Stimulated activated naive CD8-positive, alpha-beta T cell treated with anti-CD3 and anti-CD28 coated beads, Interleukin-15, amount 100 ng/mL, for 72 hours (primary cell): ENCODE data around the gene GPD1L.
"Not testable (repeated sequence)": the region's sequence is repeated elsewhere in the genome, so short reads cannot be mapped to it uniquely, and the experiment has no call there.

ENCODE experiments used
- ATAC-seq: fragments of 150-1000 bp; cut with Tn5 transposase; 2 replicates; pipeline ENCODE4 v1.10.0; 2021; ENCODE audit warnings: mild to moderate bottlenecking, moderate library complexity
- DNase-seq, 2 donors: peaks; one replicate each; pipeline ENCODE4 v3.0.0; 2021 to 2022
- H3K27ac Mint-ChIP-seq, 2 donors: one replicate each; pipeline ENCODE4 v1.8.0; 2022; ENCODE audit warnings: mild to moderate bottlenecking in 2 of 2, mixed read lengths in 2 of 2, moderate library complexity in 2 of 2
- H3K27me3 Mint-ChIP-seq: one replicate; pipeline ENCODE4 v1.8.0; 2022; ENCODE audit warnings: mixed read lengths
- H3K4me1 Mint-ChIP-seq: one replicate; pipeline ENCODE4 v1.8.0; 2022; ENCODE audit warnings: mild to moderate bottlenecking, mixed read lengths
- H3K4me3 Mint-ChIP-seq, 2 donors: one replicate each; pipeline ENCODE4 v1.8.0; 2022; ENCODE audit warnings: mild to moderate bottlenecking in 2 of 2, mixed read lengths in 2 of 2, moderate library complexity in 1 of 2
- H3K9me3 Mint-ChIP-seq, 2 donors: one replicate each; pipeline ENCODE4 v1.8.0; 2022; ENCODE audit warnings: mixed read lengths in 2 of 2

GPD1L gene

DNA sequence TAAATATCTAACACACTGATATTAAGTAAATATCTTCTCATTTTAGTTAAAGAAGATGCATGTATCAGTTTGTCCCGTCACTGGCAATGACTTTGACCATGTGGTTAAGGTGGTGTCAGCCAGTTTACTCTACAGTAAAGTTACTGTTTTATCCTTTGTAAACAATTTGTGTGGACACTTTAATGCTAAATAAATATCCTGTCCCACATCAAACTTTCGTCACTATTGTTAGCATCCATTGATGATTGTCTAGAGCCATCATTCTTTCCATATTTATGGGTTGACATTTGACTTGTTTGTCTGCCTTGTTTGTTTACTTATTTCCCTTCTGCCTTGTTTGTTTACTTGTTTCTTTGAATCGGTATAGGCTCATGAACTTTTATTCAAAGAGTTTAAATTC is 11.0 kb upstream of the GPD1L start:
- Mint-ChIP-seq H3K4me3 (no peak overlapping the region), H3K27me3 (peaks cover 30% of the 10 kb centered on the region), H3K4me1 (peaks cover 25% of the 10 kb centered on the region), H3K27ac (no peak overlapping the region), H3K9me3 (no peaks in the 10 kb centered on the region)
- DNase-seq, result no peak
- no peak for ATAC-seq

DNA sequence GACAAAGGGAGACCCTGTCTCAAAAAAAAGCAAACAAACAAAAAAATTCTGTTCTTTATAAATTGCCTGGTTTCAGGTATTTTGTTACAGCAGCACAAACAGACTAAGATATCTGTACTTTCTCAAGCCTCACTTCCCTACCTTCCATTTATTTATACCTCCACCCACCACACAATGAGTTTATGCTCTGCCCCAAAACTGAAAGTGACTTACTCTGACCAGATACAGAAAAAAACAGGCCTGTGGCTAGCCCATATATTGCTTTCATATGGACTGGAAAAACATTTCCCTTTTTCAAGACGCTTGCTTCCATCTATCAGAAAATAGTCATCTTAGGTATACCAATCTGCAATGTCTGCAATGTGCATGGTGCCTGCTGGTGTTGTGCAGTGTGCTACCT is 8.7 kb upstream of the GPD1L start:
- no peak overlapping the region for H3K4me3 Mint-ChIP-seq
- peaks cover 10 to 12% of the 10 kb centered on the region in 2 donors for H3K9me3 Mint-ChIP-seq
- ATAC-seq (peak; percentile 71), DNase-seq (no peak)
- peaks cover 25% of the 10 kb centered on the region for H3K27me3 Mint-ChIP-seq
- no peak overlapping the region for H3K27ac Mint-ChIP-seq
- peaks cover 7% of the 10 kb centered on the region for H3K4me1 Mint-ChIP-seq

DNA sequence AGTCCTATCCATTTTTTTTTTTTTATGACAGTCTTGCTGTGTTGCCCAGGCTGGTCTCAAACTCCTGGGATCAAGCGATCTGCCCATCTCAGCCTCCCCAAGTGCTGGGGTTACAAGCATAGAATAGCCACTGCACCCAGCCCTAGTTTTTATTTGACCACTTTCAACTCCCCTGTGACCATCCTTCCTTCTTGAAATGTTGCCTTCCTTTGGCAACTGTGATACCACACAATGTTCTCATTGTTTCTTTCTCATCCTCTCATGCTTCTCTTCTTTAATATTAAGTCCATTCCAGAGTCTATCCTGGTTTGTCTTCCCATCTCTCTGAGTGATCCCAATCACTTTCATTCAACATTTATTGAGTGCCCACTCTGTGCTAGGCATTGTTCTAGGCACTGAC is 7.9 kb upstream of the GPD1L start:
- peaks cover 10 to 12% of the 10 kb centered on the region in 2 donors for H3K9me3 Mint-ChIP-seq
- no peak overlapping the region for H3K4me3 Mint-ChIP-seq
- peak overlapping the region in 1 of 2 donors; percentile 3 for H3K27ac Mint-ChIP-seq
- DNase-seq, result no peak
- H3K27me3 Mint-ChIP-seq, result peaks cover 18% of the 10 kb centered on the region
- peaks cover 6% of the 10 kb centered on the region for H3K4me1 Mint-ChIP-seq
- no peak for ATAC-seq

DNA sequence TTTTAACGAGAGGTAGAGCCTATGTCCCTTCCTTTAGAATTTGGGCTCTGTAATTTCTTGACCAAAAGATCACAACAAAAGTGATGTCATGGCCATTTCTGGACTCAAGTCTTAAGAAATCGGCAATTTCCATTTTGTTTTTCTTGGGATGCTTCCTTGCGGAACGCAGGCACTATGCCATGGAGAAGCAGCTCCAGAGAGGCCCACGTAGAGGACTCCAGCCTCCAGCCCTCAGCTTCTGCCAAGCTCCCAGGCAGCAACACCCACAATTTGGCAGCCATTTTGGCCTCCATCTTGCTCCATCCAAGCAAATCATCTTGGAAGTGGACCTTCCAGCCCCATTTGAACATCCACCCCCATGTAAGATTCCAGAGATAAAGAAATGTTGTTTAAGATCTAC is 6.0 kb upstream of the GPD1L start:
- DNase-seq (no peak), ATAC-seq (no peak)
- H3K27ac Mint-ChIP-seq, result no peak overlapping the region
- H3K9me3 Mint-ChIP-seq, result peaks cover 12 to 14% of the 10 kb centered on the region in 2 donors
- no peak overlapping the region for H3K4me3 Mint-ChIP-seq
- peaks cover 12% of the 10 kb centered on the region for H3K4me1 Mint-ChIP-seq
- peaks cover 7% of the 10 kb centered on the region for H3K27me3 Mint-ChIP-seq

DNA sequence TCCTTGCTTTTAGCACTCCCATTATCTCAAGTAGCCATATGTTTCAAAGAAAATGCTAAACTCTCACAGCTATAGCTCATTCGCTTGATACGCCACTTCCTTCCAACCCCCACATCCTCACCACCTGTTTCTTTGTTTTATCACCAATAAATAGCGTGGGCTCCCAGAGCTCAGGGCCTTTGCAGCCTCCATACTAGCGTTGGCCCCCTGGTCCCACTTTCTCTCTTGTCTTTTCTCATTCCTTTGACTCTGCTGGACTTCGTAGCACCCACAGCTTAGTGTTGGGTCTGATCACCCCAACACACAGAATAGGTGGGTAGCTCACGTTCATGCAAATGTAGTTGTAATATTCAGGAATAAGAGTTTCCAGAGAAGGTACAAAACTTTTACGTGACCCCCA is 4.1 kb upstream of the GPD1L start:
- DNase-seq (no peak), ATAC-seq (no peak)
- Mint-ChIP-seq H3K27ac (no peak overlapping the region), H3K9me3 (peaks cover 12 to 14% of the 10 kb centered on the region in 2 donors), H3K4me3 (no peak overlapping the region), H3K4me1 (peaks cover 25% of the 10 kb centered on the region), H3K27me3 (peaks cover 7% of the 10 kb centered on the region)

DNA sequence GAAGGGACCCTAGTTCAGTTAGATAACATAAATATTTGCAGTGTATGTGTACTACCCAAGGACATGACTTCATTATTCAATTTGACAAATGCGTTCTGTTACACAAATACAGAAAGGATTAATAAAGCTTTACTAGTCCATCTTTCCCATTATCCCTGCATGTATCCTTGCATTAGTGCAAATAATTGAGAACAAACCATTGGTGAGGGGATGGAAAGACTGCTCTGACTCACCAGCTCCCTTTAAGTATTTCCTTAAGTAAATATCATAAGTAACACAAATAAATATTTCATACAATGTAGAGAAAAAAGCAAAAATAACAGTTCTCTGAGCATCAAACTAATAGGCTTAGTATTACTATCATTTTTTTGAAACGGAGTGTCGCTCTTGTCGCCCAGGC is 1.9 kb upstream of the GPD1L start:
- H3K4me3 Mint-ChIP-seq, result no peak overlapping the region
- H3K27ac Mint-ChIP-seq, result peak overlapping the region in 1 of 2 donors; percentile 98
- H3K4me1 Mint-ChIP-seq, result peaks cover 39% of the 10 kb centered on the region
- DNase-seq, result no peak
- ATAC-seq, result no peak
- peaks cover 12 to 14% of the 10 kb centered on the region in 2 donors for H3K9me3 Mint-ChIP-seq
- no peaks in the 10 kb centered on the region for H3K27me3 Mint-ChIP-seq

DNA sequence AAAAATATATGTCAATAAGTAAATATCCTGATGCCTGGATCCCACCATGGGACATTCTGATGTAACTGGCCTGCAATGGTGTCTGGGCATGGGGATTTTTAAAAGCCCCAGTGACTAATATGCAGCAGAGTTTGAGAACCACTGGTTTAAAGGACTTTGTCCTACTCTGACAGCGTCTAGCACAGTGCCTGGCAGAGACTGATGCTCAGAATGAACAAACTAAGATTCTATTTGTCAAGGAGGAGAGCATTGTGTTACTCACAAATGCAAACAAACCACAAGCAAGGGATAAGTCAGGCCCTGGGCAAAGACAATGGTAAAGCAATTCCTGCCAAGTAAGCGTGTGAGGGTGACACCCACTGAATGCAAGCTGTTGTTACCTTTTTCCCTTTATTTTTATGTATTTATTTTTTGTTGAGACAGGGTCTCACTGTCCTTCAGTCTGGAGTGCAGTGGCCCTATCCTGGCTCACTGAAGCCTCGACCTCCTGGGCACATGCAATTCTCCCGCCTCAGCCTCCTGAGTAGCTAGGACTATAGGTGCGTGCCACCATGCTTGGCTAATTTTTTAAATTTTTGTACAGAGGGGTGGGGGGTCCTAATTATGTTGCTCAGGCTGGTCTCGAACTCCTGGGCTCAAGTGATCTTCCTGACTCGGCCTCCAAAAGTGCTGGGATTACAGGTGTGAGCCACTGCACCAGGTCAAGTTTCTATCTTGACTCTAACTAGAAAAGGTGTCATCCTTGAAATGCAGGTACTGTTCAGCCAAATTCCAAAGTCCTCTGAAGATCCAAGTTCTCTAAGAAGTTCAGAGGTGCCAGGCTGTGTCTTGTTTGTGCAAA is 909 bp upstream of the GPD1L start:
- Mint-ChIP-seq H3K27ac (peak overlapping the region; percentile 93 to 98), H3K4me1 (peaks cover 49% of the 10 kb centered on the region), H3K4me3 (peak overlapping the region; percentile 88 to 91), H3K9me3 (peaks cover 12 to 14% of the 10 kb centered on the region in 2 donors), H3K27me3 (no peaks in the 10 kb centered on the region)
- peak; percentile 27 to 74 for DNase-seq
- peak; percentile 78 for ATAC-seq

DNA sequence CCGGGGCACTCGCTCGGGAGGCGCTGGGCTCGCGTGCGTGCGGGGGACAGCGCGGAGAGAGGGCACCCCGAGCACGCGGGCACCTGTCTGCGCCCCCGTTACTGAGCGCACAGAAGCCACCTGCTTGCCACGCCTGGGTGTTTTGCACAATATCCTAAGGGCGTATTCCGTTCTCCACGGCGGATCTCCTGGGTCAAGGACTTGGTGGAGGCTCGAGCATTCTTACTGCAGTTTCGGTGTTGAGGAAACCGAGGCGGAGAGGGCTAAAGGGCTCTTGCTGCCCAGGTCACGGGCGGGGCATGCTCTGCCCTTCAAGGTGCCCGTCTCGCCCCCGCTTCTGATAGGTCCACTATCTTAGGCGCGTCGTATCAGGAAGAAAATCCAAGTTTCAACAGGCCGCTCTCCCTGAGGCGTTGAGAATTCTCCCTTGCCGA is 526 bp downstream of the GPD1L start:
- Mint-ChIP-seq H3K9me3 (peaks cover 7 to 10% of the 10 kb centered on the region in 2 donors), H3K27me3 (no peaks in the 10 kb centered on the region), H3K4me1 (peaks cover 62% of the 10 kb centered on the region), H3K27ac (peak overlapping the region; percentile 30 to 87), H3K4me3 (peak overlapping the region; percentile 88 to 91)
- ATAC-seq (no peak), DNase-seq (no peak)

DNA sequence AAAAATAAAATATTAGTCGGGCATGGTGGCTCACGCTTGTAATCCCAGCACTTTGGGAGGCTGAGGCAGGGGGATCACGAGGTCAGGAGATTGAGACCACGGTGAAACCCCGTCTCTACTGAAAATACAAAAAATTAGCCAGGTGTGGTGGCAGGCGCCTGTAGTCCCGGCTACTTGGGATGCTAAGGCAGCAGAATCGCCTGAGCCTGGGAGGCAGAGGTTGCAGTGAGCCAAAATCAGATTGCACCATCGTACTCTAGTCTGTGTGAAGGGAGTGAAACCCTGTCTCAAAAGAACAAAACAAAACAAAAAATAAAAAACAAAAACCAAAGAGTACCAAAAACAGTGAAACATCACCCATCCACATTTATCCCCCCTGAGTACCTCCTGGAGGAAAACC is 1.8 kb downstream of the GPD1L start:
- peaks cover 73% of the 10 kb centered on the region for H3K4me1 Mint-ChIP-seq
- not testable (repeated sequence) for H3K9me3 Mint-ChIP-seq

DNA sequence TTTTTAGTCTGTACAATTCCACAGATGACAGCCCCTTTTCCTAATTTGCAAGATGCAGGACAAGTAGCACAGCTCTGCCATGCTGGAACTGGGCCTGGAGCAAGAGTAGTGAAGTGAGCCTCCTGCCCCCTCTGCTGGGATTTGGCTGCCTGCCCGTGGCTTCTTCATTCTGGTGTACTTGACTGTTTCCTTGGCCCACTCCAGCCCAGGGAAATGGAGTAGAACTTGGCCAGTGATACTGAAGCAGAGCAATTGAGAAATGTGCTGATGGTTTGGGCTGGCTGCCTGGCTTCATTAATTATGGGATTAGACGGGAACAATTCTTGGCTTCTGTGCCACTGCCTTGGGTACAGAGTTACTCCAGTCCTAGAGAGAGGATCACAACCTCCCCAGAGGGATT is 2.8 kb downstream of the GPD1L start:
- H3K4me1 Mint-ChIP-seq, result peaks cover 83% of the 10 kb centered on the region

More for the DNA sequence above, 1.8 kb downstream of the GPD1L start:
- not testable (repeated sequence) for H3K27me3 Mint-ChIP-seq, ATAC-seq, DNase-seq, H3K27ac Mint-ChIP-seq
- H3K4me3 Mint-ChIP-seq, result peak overlapping the region in 1 of 2 donors; percentile 26

DNA sequence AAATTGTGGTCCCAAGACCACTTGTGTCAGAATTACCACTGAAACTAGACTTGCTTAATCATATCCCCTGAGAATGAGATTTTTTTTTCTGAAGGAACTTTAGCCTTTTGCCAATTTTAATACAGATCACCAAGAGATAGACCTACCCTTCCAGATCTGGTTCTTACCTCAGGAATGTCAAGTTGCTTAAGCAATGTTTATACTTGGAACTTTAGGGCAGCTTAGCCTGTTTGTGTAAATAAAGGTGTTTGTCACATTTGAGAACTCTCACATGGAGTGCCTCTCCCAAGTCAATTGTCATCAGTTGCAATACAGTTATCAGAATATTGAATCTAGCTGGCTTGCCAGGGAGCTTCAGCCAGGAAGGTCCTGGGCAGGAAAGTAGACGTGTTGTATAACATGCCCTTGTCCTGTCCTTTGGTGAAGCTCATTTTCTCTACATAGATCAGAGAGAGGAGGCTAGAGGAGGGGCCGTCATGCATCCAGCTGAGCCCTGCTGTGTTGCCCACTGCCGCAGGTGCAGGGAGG is 3.9 kb downstream of the GPD1L start:
- H3K27me3 Mint-ChIP-seq, result no peaks in the 10 kb centered on the region
- peaks cover 89% of the 10 kb centered on the region for H3K4me1 Mint-ChIP-seq
- no peak overlapping the region for H3K27ac Mint-ChIP-seq
- no peaks in the 10 kb centered on the region for H3K9me3 Mint-ChIP-seq
- H3K4me3 Mint-ChIP-seq, result no peak overlapping the region
- no peak for ATAC-seq
- no peak for DNase-seq

More for the DNA sequence above, 2.8 kb downstream of the GPD1L start:
- Mint-ChIP-seq H3K27me3 (no peaks in the 10 kb centered on the region), H3K9me3 (no peaks in the 10 kb centered on the region), H3K27ac (no peak overlapping the region), H3K4me3 (no peak overlapping the region)
- no peak for ATAC-seq
- no peak for DNase-seq

DNA sequence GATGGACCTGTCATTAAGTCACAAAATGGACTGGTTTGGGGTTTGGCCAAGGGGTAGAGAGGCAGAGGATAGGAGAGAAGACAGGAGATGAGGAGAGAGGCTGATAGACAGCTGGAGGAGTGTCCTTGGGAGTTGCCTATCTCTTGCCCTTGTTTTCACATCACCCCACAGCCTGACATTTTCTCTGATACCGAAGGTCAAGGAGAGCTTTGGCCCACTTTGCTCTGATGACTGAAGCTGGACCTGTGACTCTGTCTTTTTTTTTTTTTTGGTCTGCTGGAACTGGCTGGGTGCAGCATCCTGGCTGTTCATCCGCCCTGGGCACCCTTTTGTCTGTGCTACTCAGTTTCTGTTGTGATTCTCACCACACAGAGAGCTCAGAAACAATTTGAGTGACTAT is 5.1 kb downstream of the GPD1L start:
- no peak overlapping the region for H3K27ac Mint-ChIP-seq
- H3K4me3 Mint-ChIP-seq, result no peak overlapping the region
- DNase-seq (no peak), ATAC-seq (no peak)
- no peaks in the 10 kb centered on the region for H3K27me3 Mint-ChIP-seq
- H3K4me1 Mint-ChIP-seq, result peaks cover 84% of the 10 kb centered on the region
- H3K9me3 Mint-ChIP-seq, result no peaks in the 10 kb centered on the region

DNA sequence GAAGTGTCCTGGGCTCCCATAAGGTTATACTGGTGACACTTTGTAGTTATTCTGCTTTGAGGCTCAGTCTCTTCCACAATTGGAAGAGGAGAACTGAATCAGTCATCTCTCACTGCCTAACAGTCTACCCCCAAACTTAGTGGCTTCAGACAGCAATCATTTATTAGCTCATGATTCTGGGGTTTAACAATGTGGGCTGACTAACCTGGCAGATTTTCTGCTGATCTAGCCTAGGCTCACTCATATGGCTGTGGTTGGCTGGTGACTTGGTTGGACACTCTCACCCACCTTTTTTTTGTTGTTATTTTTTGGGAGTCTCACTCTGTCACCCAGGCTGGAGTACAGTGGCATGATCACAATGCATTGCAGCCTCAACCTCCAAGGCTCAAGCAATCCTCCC is 7.1 kb downstream of the GPD1L start:
- peaks cover 78% of the 10 kb centered on the region for H3K4me1 Mint-ChIP-seq
- no peaks in the 10 kb centered on the region for H3K9me3 Mint-ChIP-seq
- no peaks in the 10 kb centered on the region for H3K27me3 Mint-ChIP-seq
- DNase-seq, result peak in 1 of 2 donors; percentile 43
- ATAC-seq, result peak; percentile 66
- peak overlapping the region; percentile 53 to 67 for H3K4me3 Mint-ChIP-seq
- H3K27ac Mint-ChIP-seq, result peak overlapping the region; percentile 40 to 90

DNA sequence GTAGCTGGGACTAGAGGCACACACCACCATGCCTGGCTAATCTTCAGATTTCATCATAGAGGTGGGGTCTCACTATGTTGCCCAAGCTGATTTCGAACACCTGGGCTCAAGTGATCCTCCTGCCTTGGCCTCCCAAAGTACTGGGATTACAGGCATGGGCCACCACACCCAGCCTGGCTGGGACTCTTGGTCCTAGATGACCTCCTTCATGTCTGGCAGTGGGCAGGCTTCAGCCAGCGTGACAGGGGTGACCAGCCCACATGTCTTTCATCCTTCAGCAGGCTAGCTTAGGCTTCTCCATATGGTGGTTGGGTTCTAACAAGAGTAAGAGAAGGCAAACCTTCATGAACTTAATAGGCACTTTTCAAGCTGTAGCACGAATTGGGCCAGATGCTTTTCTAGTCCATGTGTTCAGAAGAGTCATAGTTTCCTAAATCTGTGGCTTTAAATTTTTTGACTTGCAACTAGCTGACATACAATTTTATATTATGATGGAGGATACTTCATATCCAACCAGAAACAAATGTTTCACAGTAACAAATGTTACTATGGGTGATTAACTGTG is 7.6 kb downstream of the GPD1L start:
- Mint-ChIP-seq H3K9me3 (no peaks in the 10 kb centered on the region), H3K27ac (peak overlapping the region; percentile 89 to 90), H3K27me3 (no peaks in the 10 kb centered on the region), H3K4me1 (peaks cover 79% of the 10 kb centered on the region), H3K4me3 (peak overlapping the region; percentile 53 to 67)
- peak; percentile 67 for ATAC-seq
- peak in 1 of 2 donors; percentile 16 for DNase-seq

DNA sequence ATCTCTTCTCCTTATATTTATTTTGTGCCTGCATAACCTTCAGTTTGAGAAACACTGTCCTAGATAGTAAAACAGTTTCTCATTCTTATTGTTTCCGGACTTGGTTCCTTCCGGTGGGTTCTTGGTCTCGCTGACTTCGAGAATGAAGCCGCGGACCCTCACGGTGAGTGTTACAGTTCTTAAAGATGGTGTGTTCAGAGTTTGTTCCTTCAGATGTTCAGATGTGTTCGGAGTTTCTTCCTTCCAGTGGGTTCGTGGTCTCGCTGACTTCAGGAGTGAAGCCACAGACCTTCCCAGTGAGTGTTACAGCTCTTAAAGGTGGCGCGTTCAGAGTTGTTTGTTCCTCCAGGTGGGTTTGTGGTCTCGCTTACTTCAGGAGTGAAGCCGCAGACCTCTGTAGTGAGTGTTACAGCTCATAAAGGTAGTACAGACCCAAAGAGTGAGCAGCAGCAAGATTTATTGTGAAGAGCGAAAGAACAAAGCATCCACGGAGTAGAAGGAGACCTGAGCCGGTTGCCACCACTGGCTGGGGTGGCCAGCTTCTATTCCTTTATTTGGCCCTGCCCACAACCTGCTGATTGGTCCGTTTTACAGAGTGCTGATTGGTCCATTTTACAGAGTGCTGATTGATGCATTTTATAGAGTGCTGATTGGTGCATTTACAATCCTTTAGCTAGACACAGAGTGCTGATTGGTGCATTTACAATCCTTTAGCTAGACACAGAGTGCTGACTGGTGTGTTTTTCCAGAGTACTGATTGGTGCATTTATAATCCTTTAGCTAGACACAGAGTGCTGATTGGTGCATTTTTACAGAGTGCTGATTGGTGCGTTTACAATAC is 8.3 kb downstream of the GPD1L start:
- Mint-ChIP-seq H3K4me1 (peaks cover 79% of the 10 kb centered on the region), H3K27ac (peak overlapping the region; percentile 89 to 90), H3K4me3 (peak overlapping the region; percentile 53 to 67)
- peak; percentile 80 for ATAC-seq
- not testable (repeated sequence) for H3K9me3 Mint-ChIP-seq, H3K27me3 Mint-ChIP-seq
- peak; percentile 75 to 86 for DNase-seq
